Right atrium auricular region (tissue), 2 donors: ENCODE results near the gene PPP6R3. TPM values are rescaled to one million over a fixed set of nuclear protein-coding genes. Genes with fewer than 3 reads are reported as not detected.

ENCODE experiments used
- DNase-seq: peaks from one replicate; pipeline ENCODE4 v3.0.0-alpha.2; 2019; ENCODE audit warnings: low spot score
- H3K27ac ChIP-seq, 2 donors: fragments of 200-600 bp; sonication (generic); 1 replicate in 1 of 2; 2 replicates in 1 of 2; pipeline ENCODE4 v1.5.1; 2016 to 2019
- H3K27me3 ChIP-seq, 2 donors: fragments of 200-600 bp; sonication (generic); one replicate each; pipeline versions ENCODE4 v1.5.1 to v1.6.0; 2017 to 2019
- H3K36me3 ChIP-seq: fragments of 200-600 bp; sonication (generic); one replicate; pipeline ENCODE4 v1.5.1; 2016
- H3K4me1 ChIP-seq, 2 donors: fragments of 200-600 bp; sonication (generic); one replicate each; pipeline versions ENCODE4 v1.5.1 to v1.6.0; 2017 to 2019
- H3K4me3 ChIP-seq, 2 donors: fragments of 200-600 bp; sonication (generic); 1 replicate in 1 of 2; 2 replicates in 1 of 2; pipeline ENCODE4 v1.5.1; 2017 to 2019; ENCODE audit warnings: mild to moderate bottlenecking in 1 of 2, moderate library complexity in 1 of 2
- H3K9me3 ChIP-seq, 2 donors: fragments of 200-600 bp; sonication (generic); one replicate each; pipeline ENCODE4 v1.5.1; 2019
- total RNA-seq, 2 donors: library from RNA; depleted of rRNA; stranded (reverse); fragments of >200 nt; gene quantifications; one replicate each; pipeline ENCODE4 v1.1.0, GENCODE V29; 2016
- TF ChIP-seq, protein P1 (sequence below), 2 donors: fragments of 200-600 bp; sonication (generic); IDR thresholded peaks; one replicate each; pipeline ENCODE4 v1.5.1; 2019; ENCODE audit warnings: antibody characterized with exemption in 2 of 2

Gene PPP6R3
- total RNA-seq, 2 donors from 2014 or later: 81.1 to 95.2 TPM

DNA sequence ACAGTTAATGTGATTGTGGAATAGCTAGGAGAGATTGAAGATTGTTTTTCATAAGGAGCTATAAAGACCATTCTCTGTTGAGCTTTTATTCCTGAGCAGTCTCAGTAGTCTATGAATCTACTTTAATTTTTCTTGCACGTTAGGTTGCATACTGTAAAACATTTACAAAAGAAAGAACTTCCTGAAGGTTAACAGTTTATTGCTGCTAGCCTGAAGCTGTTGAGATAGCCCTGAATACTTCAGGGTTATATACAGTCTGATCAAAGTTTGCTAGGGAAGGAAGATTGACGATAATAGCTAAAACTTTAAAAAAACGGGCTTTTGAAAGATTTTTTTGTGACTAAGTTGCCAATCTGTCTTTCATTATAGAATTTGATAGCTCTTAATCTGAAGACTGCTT is 64.8 kb downstream of the PPP6R3 start:
- H3K36me3 ChIP-seq: peaks cover 35% of the 10 kb centered on the region
- DNase-seq: no peak
- no peak overlapping the region for H3K4me3 ChIP-seq
- no peaks in the 10 kb centered on the region for H3K27me3 ChIP-seq
- H3K9me3 ChIP-seq: no peaks in the 10 kb centered on the region
- peaks cover 0 to 52% of the 10 kb centered on the region in 2 donors for H3K4me1 ChIP-seq
- TF ChIP-seq, protein P1, sequence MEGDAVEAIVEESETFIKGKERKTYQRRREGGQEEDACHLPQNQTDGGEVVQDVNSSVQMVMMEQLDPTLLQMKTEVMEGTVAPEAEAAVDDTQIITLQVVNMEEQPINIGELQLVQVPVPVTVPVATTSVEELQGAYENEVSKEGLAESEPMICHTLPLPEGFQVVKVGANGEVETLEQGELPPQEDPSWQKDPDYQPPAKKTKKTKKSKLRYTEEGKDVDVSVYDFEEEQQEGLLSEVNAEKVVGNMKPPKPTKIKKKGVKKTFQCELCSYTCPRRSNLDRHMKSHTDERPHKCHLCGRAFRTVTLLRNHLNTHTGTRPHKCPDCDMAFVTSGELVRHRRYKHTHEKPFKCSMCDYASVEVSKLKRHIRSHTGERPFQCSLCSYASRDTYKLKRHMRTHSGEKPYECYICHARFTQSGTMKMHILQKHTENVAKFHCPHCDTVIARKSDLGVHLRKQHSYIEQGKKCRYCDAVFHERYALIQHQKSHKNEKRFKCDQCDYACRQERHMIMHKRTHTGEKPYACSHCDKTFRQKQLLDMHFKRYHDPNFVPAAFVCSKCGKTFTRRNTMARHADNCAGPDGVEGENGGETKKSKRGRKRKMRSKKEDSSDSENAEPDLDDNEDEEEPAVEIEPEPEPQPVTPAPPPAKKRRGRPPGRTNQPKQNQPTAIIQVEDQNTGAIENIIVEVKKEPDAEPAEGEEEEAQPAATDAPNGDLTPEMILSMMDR (IDR thresholded peaks at IDR 0.05): no peak
- no peak overlapping the region for H3K27ac ChIP-seq

DNA sequence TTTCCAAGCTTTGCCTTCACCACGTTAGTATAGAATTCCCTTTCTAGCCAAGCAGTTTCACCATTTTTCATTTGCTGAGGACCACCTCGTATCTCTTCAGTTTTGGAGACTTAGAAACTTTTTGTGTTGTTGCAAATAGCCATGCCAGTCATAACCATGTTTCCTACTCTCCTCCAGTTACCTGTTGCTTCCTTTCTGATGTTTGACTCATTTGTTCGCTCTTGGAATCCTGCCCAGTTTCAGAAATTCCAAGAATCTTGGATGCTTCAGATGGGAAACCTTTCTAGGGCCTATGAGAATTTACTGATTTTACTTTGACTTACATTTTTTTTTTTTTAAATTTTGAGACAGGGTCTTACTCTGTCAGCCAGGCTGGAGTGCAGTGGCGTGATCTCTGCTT is 65.4 kb downstream of the PPP6R3 start:
- no peak overlapping the region for H3K27ac ChIP-seq
- H3K27me3 ChIP-seq: no peaks in the 10 kb centered on the region
- H3K36me3 ChIP-seq: peaks cover 29% of the 10 kb centered on the region
- H3K4me1 ChIP-seq: peaks cover 0 to 52% of the 10 kb centered on the region in 2 donors
- no peak for DNase-seq
- TF ChIP-seq, protein P1 (IDR thresholded peaks at IDR 0.05): no peak
- no peaks in the 10 kb centered on the region for H3K9me3 ChIP-seq
- H3K4me3 ChIP-seq: no peak overlapping the region

- peaks cover 0 to 52% of the 10 kb centered on the region in 2 donors for H3K4me1 ChIP-seq
These were observed 67.0 kb downstream of the PPP6R3 start for GRCh38 chr11:68527585-68527984.

DNA sequence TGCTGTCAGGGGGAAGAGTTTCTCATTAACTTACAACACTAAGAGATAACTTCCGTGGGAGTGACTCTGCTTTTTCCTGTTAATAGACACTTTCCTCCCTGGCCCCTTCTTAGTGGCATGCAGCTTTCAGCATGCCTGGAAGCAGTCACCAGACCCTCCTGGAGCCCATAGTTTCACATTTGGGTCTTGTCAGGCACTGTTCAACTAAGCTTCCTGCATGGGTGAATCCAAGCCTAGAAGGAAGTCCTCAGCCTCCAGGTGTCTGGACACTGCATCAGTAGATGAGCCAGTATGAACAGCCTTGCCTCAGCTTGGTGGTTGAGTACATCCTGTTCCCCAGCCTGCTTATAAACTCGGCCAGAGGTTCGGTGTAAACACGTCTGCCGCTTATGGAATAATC is 68.1 kb downstream of the PPP6R3 start:
- no peak overlapping the region for H3K4me3 ChIP-seq
- H3K27ac ChIP-seq: no peak overlapping the region
- no peaks in the 10 kb centered on the region for H3K27me3 ChIP-seq
- DNase-seq: no peak
- peaks cover 0 to 46% of the 10 kb centered on the region in 2 donors for H3K4me1 ChIP-seq
- TF ChIP-seq, protein P1 (IDR thresholded peaks at IDR 0.05): no peak
- H3K9me3 ChIP-seq: no peaks in the 10 kb centered on the region
- H3K36me3 ChIP-seq: peaks cover 21% of the 10 kb centered on the region

More at GRCh38 chr11:68527585-68527984, 67.0 kb downstream of the PPP6R3 start:
- H3K27me3 ChIP-seq: no peaks in the 10 kb centered on the region
- no peaks in the 10 kb centered on the region for H3K9me3 ChIP-seq
- H3K4me3 ChIP-seq: no peak overlapping the region
- H3K36me3 ChIP-seq: peaks cover 28% of the 10 kb centered on the region
- TF ChIP-seq, protein P1 (IDR thresholded peaks at IDR 0.05): no peak
- H3K27ac ChIP-seq: no peak overlapping the region
- DNase-seq: no peak

DNA sequence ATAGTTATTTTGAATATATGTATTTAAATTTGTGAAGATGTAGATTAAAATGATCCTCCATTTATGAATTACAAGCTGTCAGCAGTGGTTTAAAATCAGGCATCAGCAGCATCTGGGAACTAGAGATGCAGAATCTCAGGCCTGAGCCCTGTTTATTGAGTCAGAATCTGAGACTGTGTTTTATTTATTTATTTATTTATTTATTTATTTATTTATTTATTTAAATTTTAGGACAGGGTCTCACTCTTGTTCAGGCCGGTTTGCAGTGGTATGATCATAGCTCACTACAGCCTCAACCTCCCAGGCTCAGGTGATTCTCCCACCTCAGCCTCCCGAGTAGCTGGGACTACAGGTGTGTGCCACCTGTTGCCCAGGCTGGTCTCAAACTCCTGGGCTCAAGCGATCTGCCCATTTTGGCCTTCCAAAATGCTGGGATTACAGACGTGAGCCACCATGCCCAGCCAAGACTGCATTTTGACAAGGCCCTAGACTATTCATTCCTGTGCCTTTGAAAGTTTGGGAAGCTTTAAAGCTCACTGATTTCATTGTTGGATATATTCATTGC is 70.7 kb downstream of the PPP6R3 start:
- Histone ChIP-seq H3K4me3 (no peak overlapping the region), H3K27me3 (no peaks in the 10 kb centered on the region), H3K9me3 (no peaks in the 10 kb centered on the region), H3K36me3 (peaks cover 18% of the 10 kb centered on the region), H3K4me1 (peaks cover 0 to 32% of the 10 kb centered on the region in 2 donors), H3K27ac (no peak overlapping the region)
- no peak for DNase-seq
- TF ChIP-seq, protein P1 (IDR thresholded peaks at IDR 0.05): no peak
